Coronary artery (tissue), 2 donors: Measurements from ENCODE around the gene RAPGEF6.

Experiments used
- DNase-seq: peaks from one replicate; pipeline ENCODE4 v3.0.0-alpha.2; 2017; ENCODE audit warnings: low spot score
- H3K27ac ChIP-seq, 2 donors: fragments of 200-600 bp; sonication (generic); one replicate each; pipeline ENCODE4 v1.5.1; 2016 to 2019
- H3K4me3 ChIP-seq: fragments of 200-600 bp; sonication (generic); 2 replicates; pipeline ENCODE4 v1.5.1; 2016; ENCODE audit warnings: mild to moderate bottlenecking, moderate library complexity
- TF ChIP-seq, protein P1 (sequence below): fragments of 200-600 bp; sonication (generic); IDR thresholded peaks from one replicate; pipeline ENCODE4 v1.5.1; 2019; ENCODE audit warnings: antibody characterized with exemption

RAPGEF6 gene

DNA sequence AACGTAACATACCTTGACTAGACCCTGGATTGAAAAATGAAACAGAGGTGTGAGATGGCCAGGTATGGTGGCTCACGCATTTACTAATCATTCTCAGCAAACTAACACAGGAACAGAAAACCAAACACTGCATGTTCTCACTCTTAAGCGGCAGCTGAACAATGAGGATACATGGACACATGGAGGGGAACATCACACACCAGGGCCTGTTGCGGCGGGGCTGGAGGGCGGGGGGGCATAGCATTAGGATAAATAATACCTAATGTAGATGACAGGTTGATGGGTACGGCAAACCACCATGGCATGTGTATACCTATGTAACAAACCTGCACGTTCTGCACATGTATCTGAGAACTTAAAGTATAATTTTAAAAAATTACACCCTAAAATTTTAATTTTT lies 15.9 kb downstream of the RAPGEF6 start:
- TF ChIP-seq, protein P1, sequence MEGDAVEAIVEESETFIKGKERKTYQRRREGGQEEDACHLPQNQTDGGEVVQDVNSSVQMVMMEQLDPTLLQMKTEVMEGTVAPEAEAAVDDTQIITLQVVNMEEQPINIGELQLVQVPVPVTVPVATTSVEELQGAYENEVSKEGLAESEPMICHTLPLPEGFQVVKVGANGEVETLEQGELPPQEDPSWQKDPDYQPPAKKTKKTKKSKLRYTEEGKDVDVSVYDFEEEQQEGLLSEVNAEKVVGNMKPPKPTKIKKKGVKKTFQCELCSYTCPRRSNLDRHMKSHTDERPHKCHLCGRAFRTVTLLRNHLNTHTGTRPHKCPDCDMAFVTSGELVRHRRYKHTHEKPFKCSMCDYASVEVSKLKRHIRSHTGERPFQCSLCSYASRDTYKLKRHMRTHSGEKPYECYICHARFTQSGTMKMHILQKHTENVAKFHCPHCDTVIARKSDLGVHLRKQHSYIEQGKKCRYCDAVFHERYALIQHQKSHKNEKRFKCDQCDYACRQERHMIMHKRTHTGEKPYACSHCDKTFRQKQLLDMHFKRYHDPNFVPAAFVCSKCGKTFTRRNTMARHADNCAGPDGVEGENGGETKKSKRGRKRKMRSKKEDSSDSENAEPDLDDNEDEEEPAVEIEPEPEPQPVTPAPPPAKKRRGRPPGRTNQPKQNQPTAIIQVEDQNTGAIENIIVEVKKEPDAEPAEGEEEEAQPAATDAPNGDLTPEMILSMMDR = no peak
- DNase-seq = no peak
- Histone ChIP-seq H3K4me3 (no peak overlapping the region), H3K27ac (no peak overlapping the region)

DNA sequence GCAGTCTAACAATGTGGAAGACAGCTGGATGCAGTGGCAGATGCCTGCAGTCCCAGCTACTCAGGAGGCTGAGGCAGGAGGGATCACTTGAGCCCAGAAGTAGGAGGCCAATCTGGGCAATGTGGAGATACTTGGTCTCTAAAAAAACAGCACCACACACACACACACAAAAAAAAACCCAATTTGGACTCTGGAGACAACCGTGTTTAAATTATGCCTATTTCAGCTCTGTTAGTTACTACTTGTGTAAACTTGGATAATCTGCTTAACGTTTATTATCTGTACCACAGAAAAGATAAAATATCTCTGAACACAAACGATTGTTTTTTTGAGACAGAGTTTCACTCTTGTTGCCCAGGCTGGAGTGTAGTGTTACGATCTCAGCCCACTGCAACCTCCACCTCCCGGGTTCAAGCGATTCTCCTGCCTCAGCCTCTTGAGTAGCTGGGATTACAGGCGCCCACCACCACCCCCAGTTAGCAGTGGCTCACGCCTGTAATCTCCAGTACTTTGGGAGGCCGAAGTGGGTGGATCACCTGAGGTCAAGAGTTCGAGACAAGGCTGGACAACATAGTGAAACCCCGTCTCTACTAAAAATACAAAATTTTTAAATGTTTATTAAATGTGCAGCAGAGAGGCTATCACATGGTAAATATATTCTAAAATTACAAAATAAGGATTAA lies 17.7 kb downstream of the RAPGEF6 start:
- TF ChIP-seq, protein P1 = no peak
- Histone ChIP-seq H3K27ac (no peak overlapping the region), H3K4me3 (no peak overlapping the region)
- no peak for DNase-seq

DNA sequence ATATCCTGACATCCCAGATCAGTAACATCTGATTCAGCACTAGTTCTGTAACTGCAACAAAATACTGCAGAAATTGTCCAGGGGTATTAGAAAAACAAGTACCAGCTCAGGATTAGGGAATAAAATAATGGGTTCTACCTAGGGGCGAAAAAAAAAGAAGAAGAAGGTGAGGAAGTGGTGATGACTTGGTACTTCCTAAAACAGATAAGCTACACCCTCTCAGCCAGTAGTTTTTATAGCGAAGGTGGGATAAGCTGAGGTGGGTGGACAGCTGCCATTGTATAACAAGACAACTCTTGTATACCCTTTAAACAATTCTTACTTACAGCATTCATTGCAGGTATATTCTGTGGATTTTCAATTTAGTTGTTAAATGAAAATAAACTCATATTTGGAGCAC lies 19.1 kb downstream of the RAPGEF6 start:
- H3K4me3 ChIP-seq = no peak overlapping the region
- no peak for DNase-seq
- TF ChIP-seq, protein P1 = no peak
- H3K27ac ChIP-seq = no peak overlapping the region

DNA sequence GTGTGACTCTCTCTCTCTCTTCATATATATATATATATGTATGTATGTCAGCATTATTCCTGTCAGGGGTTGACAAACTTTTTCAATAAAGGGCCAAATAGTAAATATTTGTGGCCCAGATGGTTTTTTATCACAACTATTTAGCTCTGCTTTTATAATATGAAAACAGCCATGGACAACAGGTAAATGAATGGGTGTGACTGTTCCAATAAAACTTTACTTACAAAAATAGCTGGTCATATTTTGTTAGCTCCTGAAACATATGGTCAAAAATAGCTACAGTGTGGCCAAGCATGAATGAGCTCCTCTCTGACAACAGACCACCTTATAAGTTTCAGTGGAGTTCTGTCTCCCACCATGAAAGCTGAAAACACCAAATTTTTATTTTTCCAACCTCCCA lies 21.6 kb downstream of the RAPGEF6 start:
- no peak for DNase-seq
- TF ChIP-seq, protein P1 = no peak
- Histone ChIP-seq H3K4me3 (no peak overlapping the region), H3K27ac (no peak overlapping the region)

DNA sequence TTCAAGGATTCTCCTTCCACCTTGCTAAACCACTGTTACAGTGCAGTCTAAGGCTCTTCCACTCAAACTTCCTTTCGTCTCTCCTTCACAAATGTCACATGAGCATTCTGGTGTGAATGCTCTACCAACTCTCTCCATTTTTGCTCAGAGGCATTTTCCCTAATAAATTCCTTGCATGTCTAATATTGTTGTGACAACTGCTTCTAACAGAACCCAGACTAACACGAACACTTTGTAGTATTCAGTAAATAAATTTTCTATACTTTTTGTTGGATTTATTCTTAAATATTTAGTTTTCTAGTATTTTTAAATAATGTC lies 24.0 kb downstream of the RAPGEF6 start:
- TF ChIP-seq, protein P1 = no peak
- no peak for DNase-seq
- peak overlapping the region in 1 of 2 donors; percentile 69 for H3K27ac ChIP-seq
- no peak overlapping the region for H3K4me3 ChIP-seq

DNA sequence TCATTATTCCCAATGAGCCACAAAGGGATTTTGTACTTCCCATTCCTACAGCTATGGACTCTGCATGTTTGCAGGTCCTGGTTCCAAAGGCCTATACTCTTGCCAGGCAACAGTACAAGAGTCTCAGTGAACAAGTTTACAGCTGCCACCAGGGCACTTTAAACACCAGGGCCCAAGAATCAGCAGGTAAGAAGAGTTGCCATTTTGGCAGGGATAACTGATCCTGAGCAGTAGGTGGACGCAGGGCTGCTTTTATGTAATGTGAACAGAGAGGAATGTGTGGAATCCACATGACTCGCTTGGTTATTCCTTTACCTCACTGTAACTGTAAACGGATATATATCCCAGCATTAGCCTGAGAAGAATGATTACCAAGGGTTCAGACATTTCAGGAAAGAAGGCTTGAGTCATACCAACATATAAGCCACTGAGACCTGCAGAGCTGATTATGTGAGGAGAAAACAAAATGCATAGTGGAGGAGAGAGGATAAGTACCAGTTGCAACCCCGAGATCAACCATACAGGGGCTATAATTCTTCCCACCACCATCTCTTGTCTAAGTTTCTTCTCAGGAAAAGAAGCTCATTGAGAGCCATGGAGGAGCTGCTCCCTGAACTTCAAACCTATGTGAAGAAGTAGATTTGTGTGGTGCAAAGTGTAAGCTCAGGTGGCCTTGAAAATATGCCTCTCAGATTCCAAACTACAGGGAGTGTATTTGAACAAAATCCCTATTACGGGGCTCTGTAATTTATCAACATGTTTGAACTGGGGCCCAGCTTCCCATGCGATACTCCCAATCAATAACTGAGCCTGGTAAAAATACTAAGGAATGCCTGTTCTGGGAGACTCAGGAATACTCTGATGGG lies 24.6 kb downstream of the RAPGEF6 start:
- no peak overlapping the region for H3K4me3 ChIP-seq
- no peak for DNase-seq
- TF ChIP-seq, protein P1 = no peak
- H3K27ac ChIP-seq = peak overlapping the region; percentile 37 to 69

DNA sequence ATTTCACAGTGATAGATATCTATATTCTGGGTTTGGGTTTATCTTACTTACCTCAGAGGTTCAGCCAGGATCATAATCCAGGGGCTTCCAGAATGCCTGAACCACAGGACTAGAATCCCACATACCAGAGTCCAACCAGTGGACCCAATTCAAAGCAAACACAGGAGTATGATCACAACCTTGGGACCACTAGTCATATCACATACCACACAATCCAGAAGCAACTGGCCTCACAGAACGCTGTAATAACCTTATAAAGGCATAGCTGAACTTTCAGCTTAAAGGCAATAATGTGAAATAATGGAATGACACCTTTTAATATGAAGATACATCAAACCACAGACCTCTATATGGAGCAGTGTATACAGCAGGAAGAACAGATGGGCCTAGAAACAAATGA lies 25.3 kb downstream of the RAPGEF6 start:
- Histone ChIP-seq H3K27ac (peak overlapping the region; percentile 37 to 69), H3K4me3 (no peak overlapping the region)
- DNase-seq = no peak
- TF ChIP-seq, protein P1 = no peak
